Common myeloid progenitor, CD34-positive (primary cell): Measurements from ENCODE around the gene CHEK2.

ENCODE experiments used
- CTCF ChIA-PET: fragments of 350-600 bp; sonication (Branson Sonifier 250); formaldehyde crosslinking; loops from one replicate; lab custom pipeline; 2021; ENCODE audit warnings: antibody characterized with exemption; lab: Charles Lee
- POLR2A ChIA-PET: fragments of 350-600 bp; sonication (Branson Sonifier 250); formaldehyde crosslinking; loops from one replicate; lab custom pipeline; 2021; ENCODE audit warnings: antibody characterized with exemption; lab: Charles Lee
- DNase-seq, 3 donors: peaks; one replicate each; pipeline versions ENCODE4 v3.0.0 to v3.0.0-alpha.2; 2013
- H3K27ac ChIP-seq, 2 experiments: 1 replicate in 1 of 2; 2 replicates in 1 of 2; pipeline ENCODE4 v1.7.0; 2013; ENCODE audit warnings: inconsistent platforms in 2 of 2, low read length in 2 of 2, mild to moderate bottlenecking in 2 of 2, low read depth in 1 of 2, moderate library complexity in 1 of 2; ENCODE audit not compliant: severe bottlenecking in 2 of 2, insufficient read depth in 1 of 2, poor library complexity in 1 of 2
- H3K27me3 ChIP-seq, 5 experiments: replicated peaks in 2 of 5; 1 replicate in 3 of 5; 2 replicates in 2 of 5; pipeline versions ENCODE4 v1.6.1 to v1.7.0; 2013; ENCODE audit warnings: low read length in 4 of 5, mild to moderate bottlenecking in 2 of 5, moderate library complexity in 2 of 5, inconsistent platforms in 1 of 5; ENCODE audit not compliant: insufficient read depth in 5 of 5, control insufficient read depth in 4 of 5
- H3K36me3 ChIP-seq, 4 experiments: 1 replicate in 2 of 4; 2 replicates in 2 of 4; pipeline versions ENCODE4 v1.6.1 to v1.7.0; 2013; ENCODE audit warnings: low read length in 3 of 4, control low read depth in 1 of 4, mild to moderate bottlenecking in 1 of 4; ENCODE audit not compliant: control insufficient read depth in 4 of 4, insufficient read depth in 4 of 4
- H3K4me1 ChIP-seq, 4 experiments: 1 replicate in 3 of 4; 2 replicates in 1 of 4; pipeline versions ENCODE4 v1.6.1 to v1.7.1; 2013; ENCODE audit warnings: low read length in 3 of 4, mild to moderate bottlenecking in 3 of 4, control low read depth in 1 of 4, inconsistent platforms in 1 of 4, moderate library complexity in 1 of 4; ENCODE audit not compliant: control insufficient read depth in 4 of 4, insufficient read depth in 4 of 4; ENCODE audit errors: control extremely low read depth in 1 of 4
- H3K4me3 ChIP-seq, 7 experiments: 1 replicate in 4 of 7; 2 replicates in 3 of 7; pipeline versions ENCODE4 v1.5.1 to v1.7.0; 2013; ENCODE audit warnings: mild to moderate bottlenecking in 7 of 7, low read length in 6 of 7, moderate library complexity in 6 of 7, inconsistent platforms in 2 of 7, low read depth in 2 of 7, control low read depth in 1 of 7; ENCODE audit not compliant: insufficient read depth in 4 of 7, control insufficient read depth in 1 of 7; ENCODE audit errors: extremely low read depth in 1 of 7
- H3K9me3 ChIP-seq, 5 experiments: 1 replicate in 4 of 5; 2 replicates in 1 of 5; pipeline versions ENCODE4 v1.6.1 to v1.7.1; 2013; ENCODE audit warnings: low read length in 4 of 5, mild to moderate bottlenecking in 2 of 5, inconsistent platforms in 1 of 5, low read depth in 1 of 5, moderate library complexity in 1 of 5; ENCODE audit not compliant: control insufficient read depth in 4 of 5, insufficient read depth in 2 of 5; ENCODE audit errors: control extremely low read depth in 1 of 5
- WGBS: methylation state at CpG from one replicate; pipeline ENCODE4 v1.1.5; 2013; ENCODE audit not compliant: insufficient coverage; 5-methylcytosine and 5-hydroxymethylcytosine counted together

Gene CHEK2

DNA sequence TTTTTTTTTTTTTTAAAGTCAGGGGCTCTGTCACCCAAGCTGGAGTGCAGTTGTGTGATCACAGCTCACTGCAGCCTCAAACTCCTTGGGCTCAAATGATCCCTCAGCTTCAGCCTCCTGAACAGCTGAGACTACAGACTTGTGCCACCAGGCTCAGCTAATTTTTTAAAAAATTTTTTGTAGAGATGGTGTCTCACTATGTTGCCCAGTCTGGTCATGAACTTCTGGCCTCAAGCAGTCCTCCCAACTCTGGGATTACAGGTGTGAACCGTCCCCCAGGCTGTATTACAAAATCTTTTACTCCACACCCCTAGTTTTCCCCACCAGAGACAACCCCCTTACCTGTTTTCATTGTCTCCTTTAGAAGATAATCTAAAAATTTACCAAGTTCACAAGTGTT, 32.8 kb upstream of the CHEK2 start:
- H3K27ac ChIP-seq: no peak overlapping the region
- no peaks in the 10 kb centered on the region for H3K27me3 ChIP-seq
- no peak for DNase-seq
- H3K4me1 ChIP-seq: peaks cover 0 to 19% (median 12%) of the 10 kb centered on the region in 4 experiments
- 100% methylated on average over 1 of the region's 1 CpG for WGBS
- ChIA-PET POLR2A (interaction anchor here (0.7 to 1.3 kb wide), 2 partner anchors 12 to 1273 kb away, joined by 3 read pairs; no protein-coding TSS in a partner anchor), CTCF (interaction anchor here (1.0 to 1.1 kb wide), 2 partner anchors 13 to 26 kb away, joined by 3 read pairs; partner anchors contain the start of gene XBP1)
- no peaks in the 10 kb centered on the region for H3K9me3 ChIP-seq
- peak overlapping the region in 1 of 7 experiments; percentile 98 for H3K4me3 ChIP-seq
- H3K36me3 ChIP-seq: peaks cover 0 to 28% (median 13%) of the 10 kb centered on the region in 4 experiments

DNA sequence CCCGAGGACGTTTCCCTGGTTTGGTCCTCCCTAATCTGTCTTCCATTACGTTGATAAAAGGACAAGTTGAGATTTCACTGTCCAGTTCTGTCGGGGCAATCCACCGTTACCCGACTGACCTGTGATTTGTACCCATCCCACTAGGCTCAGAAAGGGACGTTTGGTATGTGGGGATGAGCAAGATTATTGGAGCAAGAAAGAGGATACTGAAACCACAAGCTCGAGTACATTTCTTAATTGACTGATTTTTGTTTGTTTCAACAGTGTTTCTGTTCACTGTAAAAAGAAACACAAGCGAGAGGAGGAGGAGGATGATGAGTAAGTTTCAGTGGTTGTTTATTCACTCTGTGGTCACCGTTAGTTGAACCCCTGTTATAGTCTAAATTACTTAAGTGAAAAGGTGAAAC, 31.8 kb upstream of the CHEK2 start:
- peaks cover 0 to 24% (median 13%) of the 10 kb centered on the region in 4 experiments for H3K36me3 ChIP-seq
- peaks cover 0 to 3% (median 0%) of the 10 kb centered on the region in 5 experiments for H3K9me3 ChIP-seq
- ChIA-PET POLR2A (interaction anchor here (1.3 kb wide), 1 partner anchor 13 kb away, joined by 3 read pairs; no protein-coding TSS in a partner anchor), CTCF (interaction anchor here (0.9 to 2.1 kb wide), 2 partner anchors 11 to 98 kb away, joined by 3 to 6 read pairs; no protein-coding TSS in a partner anchor)
- 5% methylated on average over 6 of the region's 10 CpGs for WGBS
- H3K4me1 ChIP-seq: peaks cover 0 to 19% (median 12%) of the 10 kb centered on the region in 4 experiments
- DNase-seq: no peak
- no peaks in the 10 kb centered on the region for H3K27me3 ChIP-seq
- H3K4me3 ChIP-seq: peak overlapping the region; percentile 85 to 98 (median 90)
- peak overlapping the region; percentile 64 to 80 for H3K27ac ChIP-seq

DNA sequence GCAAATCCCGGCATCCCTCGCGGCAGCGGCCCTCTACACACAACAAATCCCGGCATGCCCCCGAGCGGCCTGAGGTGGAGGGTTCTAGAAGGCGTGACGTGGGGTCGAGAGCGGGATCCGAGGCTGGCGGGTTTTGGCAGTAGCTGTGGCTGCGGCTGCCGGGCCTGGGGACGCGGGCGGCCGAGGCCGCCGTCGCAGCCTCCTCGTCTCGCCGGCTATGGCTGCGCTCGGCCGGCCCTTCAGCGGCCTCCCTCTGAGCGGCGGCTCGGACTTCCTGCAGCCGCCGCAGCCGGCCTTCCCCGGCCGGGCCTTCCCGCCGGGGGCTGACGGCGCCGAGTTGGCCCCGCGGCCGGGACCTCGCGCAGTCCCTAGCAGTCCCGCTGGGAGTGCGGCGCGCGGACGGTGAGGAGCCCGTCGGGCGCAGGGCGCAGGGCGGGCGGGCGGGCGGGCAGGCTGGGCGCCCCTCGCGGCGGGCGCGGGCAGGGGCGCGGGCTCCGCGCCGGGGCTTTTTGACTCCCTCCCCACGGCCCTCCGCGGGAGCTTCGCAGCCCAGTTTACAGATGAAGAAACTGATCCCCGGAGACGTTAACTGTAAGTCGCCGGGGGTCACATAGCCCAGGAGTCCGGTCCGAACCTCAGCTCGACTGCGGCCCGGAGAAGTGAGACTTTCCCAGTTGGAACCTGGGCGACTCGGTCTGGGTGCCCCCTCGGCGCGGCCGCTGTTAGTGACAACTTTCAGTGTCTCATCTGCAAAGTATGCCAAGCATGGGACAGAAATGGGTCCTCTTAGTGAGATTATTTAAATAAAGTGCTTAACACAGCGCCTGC, 31.2 kb upstream of the CHEK2 start, which contains the start of gene CCDC117:
Gene CCDC117, plus strand, starts transcription at position 63 of the 828 bp plus-strand sequence. Its CDS starts 155 bp downstream, at position 218.
- ChIA-PET POLR2A (interaction anchor here (0.5 to 1.3 kb wide), 5 partner anchors 13 to 833 kb away, joined by 3 to 6 read pairs (median 4); partner anchors contain the start of genes CHEK2 and HSCB), CTCF (interaction anchor here (0.9 to 2.1 kb wide), 2 partner anchors 11 to 98 kb away, joined by 3 to 6 read pairs; no protein-coding TSS in a partner anchor)
- Histone ChIP-seq H3K36me3 (peaks cover 0 to 19% (median 12%) of the 10 kb centered on the region in 4 experiments), H3K27ac (peak within 1 kb of the TSS; percentile 79 to 93), H3K9me3 (peaks cover 0 to 3% (median 0%) of the 10 kb centered on the region in 5 experiments), H3K4me3 (peak within 1 kb of the TSS; percentile 85 to 98 (median 90)), H3K4me1 (peaks cover 0 to 19% (median 12%) of the 10 kb centered on the region in 4 experiments), H3K27me3 (no peaks in the 10 kb centered on the region)
- DNase-seq: peak; percentile 97 to 98 (median 98)
- under 1% methylated on average over 77 of the region's 92 CpGs for WGBS

DNA sequence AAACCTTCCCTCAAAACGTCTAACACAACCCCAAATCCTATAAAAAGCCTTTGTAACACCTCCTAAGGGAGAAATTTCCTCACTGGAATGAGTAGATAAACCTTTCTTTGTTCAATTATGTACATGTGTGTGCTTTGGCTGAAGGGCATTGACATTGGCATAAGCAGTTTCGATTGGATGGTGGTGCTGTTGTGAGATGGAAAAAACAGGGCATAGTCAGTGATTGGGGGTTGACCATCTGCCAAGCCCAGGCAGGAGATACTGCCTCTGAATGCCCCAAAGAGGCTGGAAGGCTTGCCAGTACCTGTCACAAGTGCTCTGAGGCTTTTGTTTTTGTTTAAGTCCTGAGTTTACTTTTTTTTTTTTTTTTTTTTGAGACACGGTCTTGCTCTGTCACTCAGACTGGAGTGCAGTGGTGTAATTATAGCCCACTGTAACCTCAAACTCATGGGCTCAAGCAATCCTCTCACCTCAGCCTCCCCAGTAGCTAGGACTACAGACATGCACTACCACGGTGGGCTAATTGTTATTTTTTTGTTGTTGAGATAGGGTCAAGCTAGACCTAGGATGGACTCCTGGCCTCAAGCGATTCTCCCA, 29.7 kb upstream of the CHEK2 start:
- ChIA-PET POLR2A (no interaction called here), CTCF (interaction anchor here (2.1 kb wide), 1 partner anchor 13 kb away, joined by 6 read pairs; no protein-coding TSS in a partner anchor)
- H3K9me3 ChIP-seq: peaks cover 0 to 3% (median 0%) of the 10 kb centered on the region in 5 experiments
- H3K4me1 ChIP-seq: peaks cover 0 to 19% (median 12%) of the 10 kb centered on the region in 4 experiments
- H3K27me3 ChIP-seq: no peaks in the 10 kb centered on the region
- WGBS: 100% methylated on average over 1 of the region's 5 CpGs
- H3K27ac ChIP-seq: no peak overlapping the region
- H3K36me3 ChIP-seq: peaks cover 0 to 8% (median 6%) of the 10 kb centered on the region in 4 experiments
- no peak for DNase-seq
- no peak overlapping the region for H3K4me3 ChIP-seq

DNA sequence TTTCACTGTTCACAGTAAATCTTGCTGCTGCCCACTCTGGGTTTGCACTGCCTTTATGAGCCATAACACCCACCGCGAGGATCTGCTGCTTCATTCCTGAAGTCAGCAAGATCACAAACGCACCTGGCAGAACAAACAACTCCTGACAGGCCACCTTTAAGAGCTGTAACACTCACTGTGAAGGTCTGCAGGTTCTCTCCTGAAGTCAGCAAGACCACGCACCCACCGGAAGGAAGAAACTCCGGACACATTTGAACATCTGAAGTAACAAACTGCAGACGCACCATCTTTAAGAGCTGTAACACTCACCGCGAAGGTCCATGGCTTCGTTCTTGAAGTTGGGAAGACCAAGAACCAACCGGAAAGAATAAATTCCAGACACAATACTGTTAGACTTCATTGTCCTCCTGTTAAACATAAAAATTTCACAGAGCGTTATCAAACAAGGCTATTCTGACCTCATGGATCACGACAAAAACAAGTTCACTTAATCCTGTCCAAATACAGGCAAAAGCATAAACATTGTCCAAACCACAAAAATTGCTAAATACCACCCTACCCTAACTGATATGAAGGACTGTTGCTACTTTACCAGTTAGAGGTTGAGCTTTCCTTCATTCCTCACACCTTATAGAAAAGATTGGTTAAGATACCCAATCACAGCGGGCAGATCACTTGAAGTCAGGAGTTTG, 27.9 kb upstream of the CHEK2 start:
- WGBS: 98% methylated on average over 13 of the region's 14 CpGs
- H3K27me3 ChIP-seq: no peaks in the 10 kb centered on the region
- no peak overlapping the region for H3K4me3 ChIP-seq
- ChIA-PET CTCF (no interaction called here), POLR2A (interaction anchor here (1.5 kb wide), 1 partner anchor 30 kb away, joined by 3 read pairs; no protein-coding TSS in a partner anchor)
- H3K9me3 ChIP-seq: peaks cover 0 to 3% (median 0%) of the 10 kb centered on the region in 5 experiments
- H3K4me1 ChIP-seq: peaks cover 0 to 14% (median 11%) of the 10 kb centered on the region in 4 experiments
- H3K27ac ChIP-seq: no peak overlapping the region
- H3K36me3 ChIP-seq: peaks cover 0 to 4% (median 0%) of the 10 kb centered on the region in 4 experiments
- no peak for DNase-seq

DNA sequence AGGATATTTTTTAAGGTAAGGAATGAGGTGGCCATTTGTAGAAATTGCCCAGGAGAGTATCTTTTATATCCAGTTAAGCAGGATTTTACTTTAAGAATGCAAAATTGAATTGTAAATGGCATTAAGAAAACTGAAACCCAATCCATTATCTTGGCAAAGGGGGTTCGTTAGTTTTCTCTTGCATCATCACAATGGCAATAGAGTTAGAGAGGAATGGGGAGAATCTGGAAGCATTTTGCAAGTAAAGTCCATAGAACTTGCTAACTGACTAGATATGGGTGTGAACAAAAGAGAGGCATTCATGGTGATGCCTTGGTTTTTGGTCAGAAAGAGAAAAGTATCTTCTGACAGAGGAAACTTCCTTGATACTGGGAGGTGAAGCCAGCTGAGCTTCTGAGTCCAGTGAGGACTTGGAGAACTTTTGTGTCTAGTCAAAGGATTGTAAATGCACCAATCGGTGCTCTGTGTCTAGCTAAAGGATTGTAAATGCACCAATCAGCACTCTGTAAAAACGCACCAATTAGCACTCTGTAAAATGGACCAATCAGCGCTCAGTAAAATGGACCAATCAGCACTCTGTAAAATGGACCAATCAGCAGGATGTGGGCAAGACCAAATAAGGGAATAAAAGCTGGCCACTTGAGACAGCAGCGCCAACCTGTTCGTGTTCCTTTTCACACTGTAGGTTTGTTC, 27.2 kb upstream of the CHEK2 start:
- Histone ChIP-seq H3K27me3 (no peaks in the 10 kb centered on the region), H3K4me3 (no peak overlapping the region), H3K9me3 (peaks cover 0 to 3% (median 0%) of the 10 kb centered on the region in 5 experiments), H3K4me1 (peaks cover 0 to 9% (median 5%) of the 10 kb centered on the region in 4 experiments), H3K27ac (no peak overlapping the region), H3K36me3 (no peaks in the 10 kb centered on the region)
- ChIA-PET CTCF (no interaction called here), POLR2A (interaction anchor here (1.5 kb wide), 1 partner anchor 31 kb away, joined by 3 read pairs; no protein-coding TSS in a partner anchor)
- no peak for DNase-seq
- 90% methylated on average over 6 of the region's 6 CpGs for WGBS
